Epithelial cell of esophagus (primary cell): ENCODE results near the gene MGAT1.
"Not testable (repeated sequence)": the region's sequence is repeated elsewhere in the genome, so short reads cannot be mapped to it uniquely, and the experiment has no call there.

Experiments used
- DNase-seq: peaks from one replicate; pipeline ENCODE4 v3.0.0; 2010; ENCODE audit warnings: low read depth
- H3K4me3 ChIP-seq: 2 replicates; pipeline ENCODE4 v1.5.1; 2011; ENCODE audit warnings: mild to moderate bottlenecking, low read length, control low read depth
- TF ChIP-seq, protein P1 (sequence below): IDR thresholded peaks from 2 replicates; pipeline ENCODE4 v1.5.1; 2011; ENCODE audit warnings: low read depth, mild to moderate bottlenecking, low read length, control low read depth, inconsistent platforms; ENCODE audit not compliant: insufficient read depth; ENCODE audit errors: missing control alignments

MGAT1 gene

GRCh38 chr5:180775624-180776023 lies 27.0 kb downstream of the MGAT1 start:
- TF ChIP-seq, protein P1, sequence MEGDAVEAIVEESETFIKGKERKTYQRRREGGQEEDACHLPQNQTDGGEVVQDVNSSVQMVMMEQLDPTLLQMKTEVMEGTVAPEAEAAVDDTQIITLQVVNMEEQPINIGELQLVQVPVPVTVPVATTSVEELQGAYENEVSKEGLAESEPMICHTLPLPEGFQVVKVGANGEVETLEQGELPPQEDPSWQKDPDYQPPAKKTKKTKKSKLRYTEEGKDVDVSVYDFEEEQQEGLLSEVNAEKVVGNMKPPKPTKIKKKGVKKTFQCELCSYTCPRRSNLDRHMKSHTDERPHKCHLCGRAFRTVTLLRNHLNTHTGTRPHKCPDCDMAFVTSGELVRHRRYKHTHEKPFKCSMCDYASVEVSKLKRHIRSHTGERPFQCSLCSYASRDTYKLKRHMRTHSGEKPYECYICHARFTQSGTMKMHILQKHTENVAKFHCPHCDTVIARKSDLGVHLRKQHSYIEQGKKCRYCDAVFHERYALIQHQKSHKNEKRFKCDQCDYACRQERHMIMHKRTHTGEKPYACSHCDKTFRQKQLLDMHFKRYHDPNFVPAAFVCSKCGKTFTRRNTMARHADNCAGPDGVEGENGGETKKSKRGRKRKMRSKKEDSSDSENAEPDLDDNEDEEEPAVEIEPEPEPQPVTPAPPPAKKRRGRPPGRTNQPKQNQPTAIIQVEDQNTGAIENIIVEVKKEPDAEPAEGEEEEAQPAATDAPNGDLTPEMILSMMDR, result no peak
- no peak overlapping the region for H3K4me3 ChIP-seq

GRCh38 chr5:180771839-180772238 lies 30.8 kb downstream of the MGAT1 start:
- DNase-seq, result no peak
- H3K4me3 ChIP-seq, result no peak overlapping the region
- TF ChIP-seq, protein P1, result no peak

More at GRCh38 chr5:180775624-180776023, 27.0 kb downstream of the MGAT1 start:
- no peak for DNase-seq

DNA sequence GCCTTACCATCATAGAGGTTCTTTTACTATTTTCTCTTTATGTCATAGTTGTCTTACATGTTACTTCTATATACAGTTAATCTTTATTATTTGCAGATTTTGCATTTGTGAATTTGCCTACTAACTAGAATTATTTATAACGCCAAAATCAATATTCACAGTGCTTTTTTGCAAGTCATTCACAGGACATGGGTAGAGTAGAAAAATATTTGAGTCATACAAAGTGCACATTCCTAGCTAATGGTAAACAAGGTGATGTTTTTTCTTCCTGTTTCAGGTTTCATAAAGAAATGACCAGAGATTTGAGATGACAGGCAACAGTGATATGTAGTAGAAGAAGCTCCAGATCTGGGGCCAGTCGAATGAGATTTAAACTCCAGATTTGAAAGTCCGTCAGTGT lies 32.8 kb downstream of the MGAT1 start:
- peak; percentile 22 for DNase-seq
- TF ChIP-seq, protein P1, result no peak
- H3K4me3 ChIP-seq, result no peak overlapping the region

DNA sequence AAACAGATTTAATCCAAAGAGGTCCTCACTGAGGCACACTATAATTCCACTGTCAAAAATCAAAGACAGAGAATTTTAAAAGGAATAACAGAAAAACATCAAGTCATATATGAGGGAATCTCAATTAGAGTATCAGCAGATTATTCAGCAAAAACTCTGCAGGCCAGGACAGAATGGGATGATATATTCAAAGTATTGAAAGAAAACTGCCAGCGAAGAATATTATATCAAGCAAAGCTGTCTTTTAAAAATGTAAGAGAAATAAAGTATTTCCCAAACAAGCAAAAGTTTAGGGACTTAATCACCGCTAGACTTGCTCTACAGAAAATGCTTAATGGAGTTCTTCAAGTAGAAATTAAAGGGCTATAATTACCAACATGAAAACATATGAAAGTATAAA lies 47.0 kb downstream of the MGAT1 start:
- TF ChIP-seq, protein P1, result no peak
- no peak overlapping the region for H3K4me3 ChIP-seq
- no peak for DNase-seq

GRCh38 chr5:180744253-180744652 lies 58.4 kb downstream of the MGAT1 start:
- TF ChIP-seq, protein P1, result no peak
- DNase-seq, result no peak

DNA sequence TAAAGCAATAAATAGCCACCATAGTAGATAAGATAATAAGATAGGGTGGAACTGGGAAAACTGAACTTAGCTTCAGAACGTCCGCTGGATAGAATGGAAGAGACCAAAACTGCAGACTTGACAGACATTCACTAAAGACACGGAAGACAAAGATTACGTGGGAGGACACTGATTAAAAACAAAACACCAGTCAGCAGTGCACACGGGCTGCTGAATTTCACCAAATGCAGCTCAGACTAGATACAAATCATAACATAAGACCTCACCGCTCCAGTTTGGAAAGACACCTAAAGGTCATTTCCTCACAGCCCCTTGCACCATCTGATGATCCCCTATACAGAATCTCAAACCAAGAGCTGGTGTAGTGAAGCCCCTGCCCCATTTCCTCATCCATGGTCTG lies 59.9 kb downstream of the MGAT1 start:
- no peak for DNase-seq
- TF ChIP-seq, protein P1, result no peak
- H3K4me3 ChIP-seq, result no peak overlapping the region

More at GRCh38 chr5:180744253-180744652, 58.4 kb downstream of the MGAT1 start:
- H3K4me3 ChIP-seq, result no peak overlapping the region

GRCh38 chr5:180740953-180741352 lies 61.7 kb downstream of the MGAT1 start:
- H3K4me3 ChIP-seq, DNase-seq: not testable (repeated sequence)
